Activated B cell treated with CpG ODN at 0.5 μM for 24 hours (primary cell): ENCODE results near the gene FTSJ1. TPM values are rescaled to one million over a fixed set of nuclear protein-coding genes. Genes with fewer than 3 reads are reported as not detected.

Experiments used
- ATAC-seq: fragments of 200-7000 bp; cut with Tn5 transposase; one replicate; pipeline ENCODE4 v1.10.0; 2021; ENCODE audit warnings: low read depth, mild to moderate bottlenecking, moderate library complexity
- CTCF ChIA-PET: fragments of 350-600 bp; sonication (Branson Sonifier 250); formaldehyde crosslinking; loops from one replicate; lab custom pipeline; 2021; ENCODE audit warnings: antibody characterized with exemption; lab: Charles Lee
- POLR2A ChIA-PET: fragments of 350-600 bp; sonication (Branson Sonifier 250); formaldehyde crosslinking; loops from one replicate; lab custom pipeline; 2021; ENCODE audit warnings: antibody characterized with exemption; lab: Charles Lee
- DNase-seq: peaks from one replicate; pipeline ENCODE4 v3.0.0; 2022
- H3K27ac Mint-ChIP-seq: one replicate; pipeline ENCODE4 v1.8.0; 2020; ENCODE audit warnings: mixed read lengths
- H3K27me3 Mint-ChIP-seq: one replicate; pipeline ENCODE4 v1.8.0; 2021; ENCODE audit warnings: mixed read lengths
- H3K36me3 Mint-ChIP-seq: one replicate; pipeline ENCODE4 v1.8.0; 2021; ENCODE audit warnings: low read depth, mixed read lengths
- H3K4me1 Mint-ChIP-seq: one replicate; pipeline ENCODE4 v1.8.0; 2021; ENCODE audit warnings: mixed read lengths
- H3K4me3 Mint-ChIP-seq: one replicate; pipeline ENCODE4 v1.8.0; 2020; ENCODE audit warnings: mild to moderate bottlenecking, mixed read lengths
- H3K9me3 Mint-ChIP-seq: one replicate; pipeline ENCODE4 v1.8.0; 2020; ENCODE audit warnings: mixed read lengths
- CTCF ChIP-seq: fragments of 200-600 bp; IDR thresholded peaks from one replicate; pipeline ENCODE4 v1.8.0; 2022; ENCODE audit warnings: antibody characterized with exemption, mild to moderate bottlenecking
- intact Hi-C: fragments of 100-400 bp; cut with micrococcal nuclease; formaldehyde crosslinking; loops from one replicate; pipeline ENCODE4 v1.15.1; 2024
- total RNA-seq: library from RNA; stranded (reverse); gene quantifications from 2 replicates; pipeline ENCODE4 v1.2.3, GENCODE V29; 2022

Gene FTSJ1
- total RNA-seq, 1 donor from 2014 or later: 44.5 TPM

- no peaks in the 10 kb centered on the region for H3K9me3 Mint-ChIP-seq
- no peak for TF ChIP-seq CTCF
- no peaks in the 10 kb centered on the region for H3K4me1 Mint-ChIP-seq
- peaks cover 32% of the 10 kb centered on the region for H3K36me3 Mint-ChIP-seq
- DNase-seq (no peak), ATAC-seq (no peak)
- no peak overlapping the region for H3K4me3 Mint-ChIP-seq
- H3K27me3 Mint-ChIP-seq: no peaks in the 10 kb centered on the region
- no peak overlapping the region for H3K27ac Mint-ChIP-seq
- CTCF ChIA-PET: no interaction called here
- POLR2A ChIA-PET: interaction anchor here (0.5 kb wide), 1 partner anchor 651 kb away, joined by 3 read pairs; no protein-coding TSS in a partner anchor
- intact Hi-C loops: no loop called here
These were observed 54.7 kb downstream of the FTSJ1 start for GRCh38 chrX:48530736-48531135.

GRCh38 chrX:48531358-48531959, 55.5 kb downstream of the FTSJ1 start:
- no peaks in the 10 kb centered on the region for H3K9me3 Mint-ChIP-seq
- DNase-seq (no peak), ATAC-seq (no peak)
- intact Hi-C loops: no loop called here
- no peaks in the 10 kb centered on the region for H3K27me3 Mint-ChIP-seq
- TF ChIP-seq CTCF: no peak
- H3K4me1 Mint-ChIP-seq: no peaks in the 10 kb centered on the region
- no peak overlapping the region for H3K27ac Mint-ChIP-seq
- no peak overlapping the region for H3K4me3 Mint-ChIP-seq
- ChIA-PET POLR2A (no interaction called here), CTCF (no interaction called here)
- peaks cover 29% of the 10 kb centered on the region for H3K36me3 Mint-ChIP-seq

- intact Hi-C loops: no loop called here
- ChIA-PET POLR2A (no interaction called here), CTCF (no interaction called here)
- DNase-seq (no peak), ATAC-seq (no peak)
- Mint-ChIP-seq H3K27me3 (no peaks in the 10 kb centered on the region), H3K36me3 (peaks cover 23% of the 10 kb centered on the region), H3K9me3 (no peaks in the 10 kb centered on the region), H3K4me3 (no peak overlapping the region), H3K4me1 (no peaks in the 10 kb centered on the region), H3K27ac (no peak overlapping the region)
- no peak for TF ChIP-seq CTCF
These were observed 56.2 kb downstream of the FTSJ1 start for GRCh38 chrX:48532161-48532560.

- POLR2A ChIA-PET: interaction anchor here (0.7 kb wide), 1 partner anchor 38 kb away, joined by 5 read pairs; no protein-coding TSS in a partner anchor
- intact Hi-C loops: no loop called here
- H3K4me1 Mint-ChIP-seq: no peaks in the 10 kb centered on the region
- no peaks in the 10 kb centered on the region for H3K9me3 Mint-ChIP-seq
- no peak for TF ChIP-seq CTCF
- no peak overlapping the region for H3K27ac Mint-ChIP-seq
- peaks cover 15% of the 10 kb centered on the region for H3K36me3 Mint-ChIP-seq
- no peak overlapping the region for H3K4me3 Mint-ChIP-seq
- no peaks in the 10 kb centered on the region for H3K27me3 Mint-ChIP-seq
- CTCF ChIA-PET: no interaction called here
- no peak for ATAC-seq
- DNase-seq: no peak
These were observed 57.2 kb downstream of the FTSJ1 start for GRCh38 chrX:48533165-48533564.

Other genes with a start within 250 kb of the FTSJ1 start
- gene SSX1, start 220.8 kb upstream of the FTSJ1 start, total RNA-seq: not detected in 2 replicates
- not detected in 2 replicates for gene SSX3, start 119.5 kb upstream of the FTSJ1 start, total RNA-seq
- not detected in 2 replicates for gene SSX4, start 92.7 kb upstream of the FTSJ1 start, total RNA-seq
- gene SSX4B, start 64.2 kb upstream of the FTSJ1 start, total RNA-seq: not detected in 2 replicates
- 23.5 and 28.9 TPM in 2 replicates for gene SLC38A5, start 5.9 kb upstream of the FTSJ1 start, total RNA-seq
- gene PORCN, start 32.8 kb downstream of the FTSJ1 start, total RNA-seq: 7.8 and 9.8 TPM in 2 replicates
- 72.4 and 75.5 TPM in 2 replicates for gene EBP, start 45.6 kb downstream of the FTSJ1 start, total RNA-seq
- 16.4 and 19.4 TPM in 2 replicates for gene TBC1D25, start 63.5 kb downstream of the FTSJ1 start, total RNA-seq
- 381 and 394 TPM in 2 replicates for gene RBM3, start 98.3 kb downstream of the FTSJ1 start, total RNA-seq
- gene WDR13, start 121.3 kb downstream of the FTSJ1 start, total RNA-seq: 73.4 and 75.8 TPM in 2 replicates
- 101 and 102 TPM in 2 replicates for gene WAS, start 207.6 kb downstream of the FTSJ1 start, total RNA-seq
- gene SUV39H1, start 220.5 kb downstream of the FTSJ1 start, total RNA-seq: 9.1 and 10.8 TPM in 2 replicates